Stimulated activated CD4-positive, alpha-beta T cell treated with anti-CD3 and anti-CD28 coated beads, Interleukin-1b, Interleukin-23, amount 100 ng/mL, for 24 hours (primary cell): Measurements from ENCODE around the gene CAST.
A peak's percentile ranks its signal among the peaks of the same experiment; 100 is the strongest.
"Not testable (repeated sequence)": the region's sequence is repeated elsewhere in the genome, so short reads cannot be mapped to it uniquely, and the experiment has no call there.

Source experiments
- DNase-seq, 4 experiments: peaks; one replicate each; pipeline ENCODE4 v3.0.0-alpha.2; 2020; ENCODE audit warnings: low read depth in 4 of 4, low spot score in 1 of 4

The CAST gene

DNA sequence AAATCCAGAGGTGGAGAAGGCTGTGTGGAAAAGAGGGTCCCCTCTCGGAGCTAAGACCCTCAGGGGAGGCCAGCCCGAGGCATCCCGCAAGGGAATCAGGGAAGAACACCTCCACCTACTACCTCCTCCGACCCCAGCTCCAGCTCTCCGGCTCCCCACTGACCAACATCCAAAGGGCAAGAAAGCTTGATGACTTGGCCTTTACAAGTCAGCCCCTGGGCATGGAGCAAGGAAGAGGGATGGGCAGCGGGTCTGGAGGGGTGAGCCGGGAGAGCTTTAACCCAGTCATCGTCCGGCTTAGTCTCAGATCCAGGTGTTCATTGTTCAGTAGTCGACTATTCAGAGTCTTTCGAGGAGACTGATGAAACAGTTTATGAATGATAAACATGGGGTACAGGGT lies 113.5 kb downstream of the CAST start:
- DNase-seq = no peak

DNA sequence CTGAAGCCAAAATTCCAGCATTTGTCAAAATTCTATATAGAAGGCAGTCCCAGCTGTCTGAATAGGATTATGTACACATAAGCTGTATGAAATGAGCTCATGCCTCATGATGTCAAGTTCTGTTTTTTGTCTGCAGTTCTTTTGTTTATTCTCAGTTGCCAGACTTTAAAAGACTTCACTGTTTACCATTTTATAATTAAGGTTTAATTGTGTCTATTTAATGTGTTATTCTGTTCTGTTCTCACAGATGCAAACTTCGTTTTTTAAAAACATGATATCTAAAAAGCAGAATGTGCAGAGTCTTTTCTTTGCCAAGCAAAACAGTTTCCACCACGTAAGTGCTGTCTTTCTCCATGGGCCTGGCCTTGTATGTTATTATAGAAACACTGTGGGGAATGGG lies 114.4 kb downstream of the CAST start:
- DNase-seq = no peak

DNA sequence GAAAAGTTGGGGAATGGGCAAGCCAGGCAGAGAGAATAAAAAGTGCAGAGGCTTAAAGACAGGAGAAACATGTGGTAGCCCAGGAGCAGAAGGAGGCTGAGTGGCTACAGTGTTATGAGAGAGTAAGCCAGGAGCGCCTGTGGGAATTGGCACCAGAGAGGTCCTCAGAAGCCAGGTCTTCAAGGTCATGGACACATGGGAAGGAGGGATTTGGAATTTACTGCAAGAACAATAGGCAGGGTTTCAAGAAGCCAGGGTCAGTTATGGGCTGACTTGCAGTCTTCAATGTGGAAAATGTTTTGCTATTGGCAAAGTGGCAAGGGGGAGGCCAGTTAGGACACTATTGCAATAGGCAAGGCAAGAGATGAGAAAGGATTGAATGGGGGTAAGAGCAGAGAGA lies 116.2 kb downstream of the CAST start:
- DNase-seq = no peak

DNA sequence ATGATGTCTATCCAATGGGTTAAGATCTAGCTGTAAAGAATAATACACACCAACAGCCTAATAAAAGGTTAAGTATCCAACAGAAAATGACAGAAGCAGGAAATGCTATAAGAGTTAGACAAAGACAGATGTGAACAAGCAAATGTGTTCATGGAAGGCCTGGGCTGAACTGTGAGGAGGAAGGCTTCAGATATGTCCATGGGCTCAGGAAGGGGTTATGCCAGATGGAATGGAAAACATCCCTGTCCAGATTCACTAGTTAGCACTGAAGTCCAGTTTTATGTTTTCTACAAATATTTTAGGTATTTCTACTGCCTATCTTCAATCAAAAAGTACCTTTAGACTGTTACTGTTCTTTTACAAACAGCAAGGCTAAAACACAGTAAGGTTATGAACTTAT lies 118.5 kb downstream of the CAST start:
- no peak for DNase-seq

DNA sequence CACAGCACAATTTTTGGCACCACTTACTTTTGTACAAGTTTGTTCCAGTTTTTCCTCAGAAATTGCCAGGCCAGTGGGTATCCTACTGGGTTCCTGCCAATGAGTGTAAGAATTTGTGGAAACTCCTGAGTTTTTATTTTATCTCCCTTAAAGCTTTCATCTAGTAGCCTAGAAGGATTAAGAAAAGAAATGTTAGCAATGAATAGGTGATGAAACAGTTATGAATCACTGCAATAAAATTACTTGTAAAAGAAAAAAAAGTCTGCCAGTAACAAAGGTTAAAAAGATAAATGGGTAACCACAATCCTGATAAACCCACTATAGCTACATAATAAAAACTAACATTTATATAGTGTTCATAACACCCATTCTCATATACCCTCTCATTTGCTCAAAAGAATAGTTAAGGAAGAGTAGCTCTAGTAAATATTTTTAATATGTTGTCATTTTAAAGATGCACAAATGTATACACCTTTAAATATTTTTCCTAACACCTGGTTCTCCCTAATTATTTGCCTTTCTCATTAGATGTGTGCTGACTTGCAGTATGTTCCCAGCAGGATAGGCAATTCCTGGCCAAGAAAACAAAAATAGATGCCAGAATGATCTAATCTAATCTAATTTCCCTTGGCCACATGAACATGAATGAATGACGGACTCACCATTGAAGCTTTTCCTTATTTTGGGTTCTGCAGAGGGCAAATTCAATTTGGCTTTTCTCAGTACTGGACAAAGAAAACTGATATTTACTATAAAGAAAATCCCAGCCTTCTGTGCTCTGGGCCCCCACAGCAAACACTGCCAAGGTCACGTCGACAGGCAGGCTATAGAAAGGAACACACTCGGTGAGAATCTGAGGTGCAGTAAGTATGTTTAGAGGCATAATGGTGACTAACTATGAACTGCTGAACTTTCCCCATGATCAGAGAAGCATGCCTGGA lies 119.1 kb downstream of the CAST start:
- DNase-seq = no peak

DNA sequence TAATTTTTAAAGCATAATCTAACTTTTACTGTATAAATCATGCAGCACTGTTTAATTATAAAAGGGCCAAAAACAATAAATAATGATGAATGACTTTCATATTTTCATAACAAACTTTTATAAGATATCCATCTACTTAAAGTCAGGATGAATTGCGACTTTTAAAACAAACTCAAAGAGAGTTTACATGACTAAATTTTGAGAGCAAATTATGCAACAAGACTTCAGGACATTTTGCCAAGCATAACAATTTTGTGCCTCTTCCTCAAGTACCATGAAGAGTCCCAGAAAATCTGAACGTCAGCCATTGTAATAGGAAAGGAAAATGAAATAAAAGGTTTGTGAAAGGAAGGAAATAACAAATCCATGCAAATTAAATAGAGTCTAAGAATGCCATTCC lies 121.2 kb downstream of the CAST start:
- no peak for DNase-seq

DNA sequence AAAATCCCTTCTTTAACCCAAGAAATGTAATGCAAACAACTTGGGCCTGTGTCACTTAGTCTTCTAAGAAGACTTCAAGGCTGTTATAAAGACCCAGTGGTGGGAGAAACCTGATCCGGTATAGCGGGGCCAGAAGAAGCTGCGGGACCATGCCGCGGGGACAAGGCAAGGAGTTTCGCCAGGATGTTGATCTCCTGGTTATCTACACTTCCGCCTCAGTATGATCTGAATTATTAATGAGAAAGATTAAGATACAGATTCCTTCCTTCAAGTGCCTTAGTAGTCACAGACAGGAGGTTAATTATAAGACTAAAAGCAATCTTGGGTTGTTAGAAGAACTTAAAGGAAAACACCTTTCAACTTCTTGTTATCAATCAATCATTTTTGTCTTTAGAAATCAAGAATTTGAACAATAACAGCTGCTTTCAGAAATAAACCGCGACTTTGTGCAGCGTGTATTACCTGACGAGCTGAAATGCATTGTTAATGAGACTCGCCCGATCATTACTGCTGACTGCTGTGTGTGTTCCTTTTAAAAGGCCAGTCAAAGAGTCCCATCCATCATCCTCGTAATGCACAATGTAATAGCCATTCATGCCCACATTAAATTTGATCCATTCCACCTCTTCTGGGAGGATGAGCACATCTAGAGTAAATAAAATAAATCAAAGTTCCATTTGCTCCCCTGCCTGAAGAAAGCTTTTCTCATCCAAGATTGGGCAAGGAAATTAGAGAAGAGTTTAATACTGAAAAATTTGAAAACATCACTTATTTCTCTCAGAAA lies 123.3 kb downstream of the CAST start:
- DNase-seq = no peak

DNA sequence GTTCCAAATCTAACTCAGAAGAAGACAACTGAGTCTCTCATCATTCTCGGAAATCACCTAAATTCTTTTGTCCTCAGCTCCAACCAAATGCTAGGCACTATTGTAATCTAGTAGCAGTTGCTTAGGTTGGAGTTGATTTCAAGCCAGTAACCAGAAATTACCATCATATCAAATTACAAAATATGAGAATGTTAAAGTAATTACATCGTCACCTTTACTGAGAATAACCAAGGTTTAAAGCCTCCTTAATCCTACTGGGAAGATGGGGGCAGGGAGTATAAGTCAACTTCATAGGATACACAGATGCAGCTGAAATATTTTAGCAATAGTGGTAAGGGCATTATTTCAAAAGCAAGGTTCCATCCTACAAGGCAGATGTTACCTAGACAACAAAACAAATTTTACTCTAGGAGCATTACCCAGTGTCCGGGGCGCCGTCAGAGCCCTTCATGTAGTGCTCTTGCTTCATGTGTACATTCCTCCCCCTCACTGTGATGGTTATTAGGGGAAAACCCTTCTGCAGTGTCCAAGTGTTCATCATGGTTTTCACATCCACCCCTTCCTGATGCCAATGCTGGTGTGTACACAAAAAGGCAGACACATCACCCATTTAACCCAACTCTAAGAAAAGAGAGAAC lies 126.1 kb downstream of the CAST start:
- no peak for DNase-seq

DNA sequence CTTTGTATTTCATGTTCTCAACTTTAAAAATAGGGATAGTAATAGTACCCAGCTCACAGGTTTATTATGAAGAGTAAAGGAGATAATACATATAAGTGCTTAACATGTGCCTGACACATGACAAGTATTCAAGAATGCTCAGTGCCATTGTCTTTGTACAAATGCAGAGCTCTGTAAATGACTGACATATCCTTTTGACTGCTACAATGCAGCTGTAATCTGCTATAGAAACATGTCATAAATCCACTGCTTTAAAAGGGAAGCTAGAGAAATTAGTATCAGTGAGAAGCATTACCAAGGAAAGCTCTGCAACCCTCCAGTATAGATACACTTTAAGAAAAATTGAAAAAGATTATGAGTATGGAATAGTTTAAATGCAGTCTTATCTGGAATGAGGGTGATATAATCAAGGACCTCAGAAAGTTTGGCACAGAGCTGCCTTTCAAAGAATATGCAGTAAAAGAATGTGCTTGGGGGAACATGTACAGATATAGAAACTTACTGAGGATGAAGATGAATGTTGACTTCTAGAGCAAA lies 127.7 kb downstream of the CAST start:
- DNase-seq = no peak

DNA sequence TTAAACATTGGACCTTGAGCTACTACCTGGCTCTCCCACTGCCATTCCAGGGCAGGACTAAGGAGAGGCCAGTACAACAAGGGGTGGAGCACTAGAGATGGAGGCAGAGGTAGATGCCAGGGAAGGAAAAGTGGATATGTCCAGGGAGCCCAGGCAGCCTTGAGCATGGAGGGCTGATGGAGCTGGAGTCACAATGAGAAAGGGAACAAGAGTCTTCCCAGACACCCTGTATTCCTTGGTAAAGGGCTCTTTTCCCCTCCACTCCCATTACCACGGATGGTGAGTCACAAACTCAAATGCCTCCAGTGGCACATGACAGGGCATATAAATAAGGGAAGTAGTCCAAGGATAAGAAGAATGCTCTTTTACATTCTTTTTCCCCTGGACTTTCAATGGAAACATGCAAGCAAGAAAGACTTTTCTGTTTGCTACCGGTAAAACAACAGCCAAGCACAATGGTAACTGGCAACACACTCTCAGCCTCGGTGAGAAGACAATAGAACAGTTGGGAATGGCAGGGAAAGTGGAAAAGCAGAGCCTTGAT lies 128.9 kb downstream of the CAST start:
- no peak for DNase-seq

DNA sequence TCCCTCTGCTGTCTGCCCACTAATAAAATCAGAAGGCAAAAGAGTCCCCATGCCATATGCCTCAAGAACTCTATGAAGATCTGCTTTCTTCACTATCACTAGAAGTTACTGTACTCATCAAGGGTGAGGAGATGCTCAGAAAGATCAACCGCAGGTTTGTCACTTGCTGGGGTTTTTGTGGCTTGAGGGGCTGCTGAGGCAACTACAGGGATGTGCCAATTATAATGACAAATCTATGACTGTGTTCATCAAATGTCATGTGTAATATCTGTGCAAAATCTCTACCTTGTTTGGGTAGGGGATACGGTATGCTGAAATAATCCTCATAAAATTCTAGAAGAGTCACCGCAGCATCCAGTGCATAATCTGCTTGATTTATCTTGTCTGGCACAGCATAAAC lies 132.6 kb downstream of the CAST start:
- DNase-seq = peak in 1 of 4 experiments; percentile 32

DNA sequence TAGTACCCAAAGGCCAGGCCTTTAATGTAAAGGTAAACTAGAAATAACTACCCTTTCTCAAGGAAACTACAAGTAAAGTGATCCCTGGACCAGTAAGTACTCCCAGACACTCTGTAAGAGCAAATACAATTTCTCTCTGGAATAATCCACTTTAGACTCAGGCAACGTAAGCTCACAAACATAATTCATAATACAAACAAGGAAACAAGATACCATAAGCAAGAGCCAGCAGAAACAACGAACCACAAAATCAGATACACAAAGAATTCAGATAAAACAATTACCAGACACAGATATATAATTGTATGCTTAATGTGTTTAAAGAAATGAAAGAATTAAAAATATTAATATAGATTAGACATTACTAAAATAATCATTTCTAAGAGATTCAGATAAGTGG lies 133.4 kb downstream of the CAST start:
- no peak for DNase-seq

DNA sequence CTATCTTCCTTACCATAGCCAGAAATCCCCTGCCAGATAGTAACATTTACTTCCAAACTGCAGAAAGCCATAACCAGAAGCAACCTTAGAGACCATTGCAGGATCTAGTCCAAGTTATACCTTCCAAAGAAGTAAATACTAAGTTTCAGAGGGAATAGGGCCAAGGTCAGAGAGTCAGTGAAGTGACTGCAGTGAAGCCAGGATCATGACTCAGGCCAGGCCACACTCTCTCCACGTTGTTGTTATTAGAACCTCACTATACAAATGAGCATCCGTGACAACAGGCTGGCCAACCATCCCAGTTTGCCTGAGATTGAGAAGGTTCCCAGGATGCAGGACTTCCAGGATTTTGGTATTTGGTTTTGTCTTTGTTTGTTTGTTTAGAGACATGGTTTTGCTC lies 134.3 kb downstream of the CAST start:
- DNase-seq = no peak

DNA sequence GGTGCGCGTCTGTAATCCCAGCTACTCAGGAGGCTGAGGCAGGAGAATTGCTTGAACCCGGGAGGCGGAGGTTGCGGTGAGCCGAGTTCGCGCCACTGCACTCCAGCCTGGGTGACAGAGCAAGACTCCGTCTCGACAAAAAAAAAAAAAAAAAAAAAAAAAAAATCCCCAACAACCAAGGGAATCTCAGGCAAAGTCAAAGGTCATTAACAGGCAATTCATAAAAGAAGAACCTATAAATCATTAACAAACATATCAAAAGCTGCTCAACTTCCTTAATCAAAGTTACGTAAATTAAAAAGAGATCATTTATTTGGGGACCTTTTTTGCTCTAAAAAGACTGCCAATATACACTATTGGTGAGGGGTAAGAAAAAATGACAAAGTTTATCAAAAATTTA lies 139.5 kb downstream of the CAST start:
- DNase-seq = not testable (repeated sequence)

DNA sequence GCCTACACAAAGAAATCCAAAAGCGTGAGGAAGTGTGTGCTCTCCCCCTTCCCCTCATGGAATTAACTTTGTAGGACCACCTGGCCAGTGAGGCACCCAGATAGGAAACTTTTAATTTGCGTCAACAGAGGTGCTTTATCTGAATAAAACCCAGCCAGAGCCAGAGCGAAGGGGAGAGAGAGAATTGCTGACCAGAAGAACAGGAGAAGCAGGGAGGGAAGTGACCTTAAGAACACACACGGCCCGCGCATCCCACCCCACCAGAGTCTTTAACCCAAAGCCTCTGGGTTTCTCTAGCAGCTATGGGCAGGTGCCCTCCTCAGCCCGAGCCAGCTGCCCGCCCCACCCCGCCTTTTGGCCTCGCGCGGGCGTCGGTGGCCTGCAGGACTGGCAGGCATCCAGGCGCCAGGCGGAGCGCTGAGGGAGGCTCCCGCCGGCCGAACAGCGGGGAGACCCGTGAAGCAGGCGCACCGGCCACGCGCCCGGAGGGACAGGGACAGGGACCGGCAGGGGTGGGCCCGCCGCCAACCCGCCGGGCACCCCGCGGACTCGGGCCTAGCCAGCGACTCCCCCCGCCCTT lies 145.0 kb downstream of the CAST start:
- peak in 2 of 4 experiments; percentile 18 to 28 for DNase-seq

DNA sequence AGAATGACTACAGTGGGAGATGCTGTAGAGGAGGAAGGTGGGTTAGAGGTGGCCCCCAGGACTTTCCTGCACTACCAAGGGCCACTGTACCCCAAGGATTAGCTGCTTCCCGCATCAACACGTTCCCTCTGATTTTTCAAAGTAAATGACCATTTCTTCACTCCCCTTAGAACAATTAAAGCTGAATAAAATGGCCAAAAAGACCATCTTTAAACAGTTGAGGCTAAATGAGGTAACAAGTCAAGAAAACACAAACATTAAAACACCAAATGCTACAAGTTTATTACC lies 146.3 kb downstream of the CAST start:
- DNase-seq = no peak

DNA sequence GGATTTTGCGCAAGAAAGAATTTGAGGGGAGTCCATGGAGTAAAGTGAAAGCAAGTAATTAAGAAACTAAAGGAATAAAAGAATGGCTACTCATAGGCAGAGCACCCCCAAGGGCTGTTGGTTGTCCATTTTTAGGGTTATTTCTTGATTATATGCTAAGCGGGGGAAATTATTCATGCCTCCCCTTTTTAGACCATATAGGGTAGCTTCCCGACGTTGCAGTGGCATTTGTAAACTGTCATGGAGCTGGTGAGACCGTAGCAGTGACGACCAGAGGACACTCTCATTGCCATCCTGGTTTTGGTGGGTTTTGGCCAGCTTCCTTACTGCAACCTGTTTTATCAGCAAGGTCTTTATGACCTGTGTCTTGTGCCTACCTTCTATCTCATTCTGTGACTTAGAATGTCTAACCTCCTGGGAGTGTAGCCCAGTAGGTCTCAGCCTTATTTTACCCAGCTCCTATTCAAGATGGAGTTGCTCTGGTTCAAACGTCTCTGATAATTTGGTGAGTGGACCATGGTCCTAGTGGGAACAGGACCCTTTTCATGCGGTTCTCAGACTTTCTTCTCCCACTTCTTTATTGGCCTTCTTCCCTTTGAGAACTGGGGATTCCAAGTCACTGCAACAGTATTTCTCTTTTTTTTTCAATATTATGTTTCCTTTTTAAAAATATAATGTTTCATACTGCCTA lies 146.8 kb downstream of the CAST start:
- DNase-seq = no peak

DNA sequence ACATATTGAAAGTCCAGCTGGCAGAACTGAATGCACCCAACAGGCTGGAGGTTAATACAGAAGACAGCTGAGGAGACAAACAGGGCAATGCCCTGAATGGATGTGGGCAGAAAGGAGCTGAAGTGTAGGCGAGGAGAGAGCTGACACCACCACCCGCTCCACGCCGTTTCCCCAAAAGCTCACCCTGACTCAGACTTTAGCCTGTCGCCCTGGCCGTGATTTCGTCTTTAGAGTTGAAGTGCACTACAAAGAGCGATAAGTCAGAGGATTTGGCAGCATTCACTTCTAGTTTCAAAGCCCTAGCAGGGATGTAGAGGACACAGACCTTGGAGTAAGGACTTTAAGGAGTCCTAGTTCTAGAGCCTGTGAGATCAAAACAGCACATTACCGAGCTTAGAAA lies 147.7 kb downstream of the CAST start:
- peak in 1 of 4 experiments; percentile 23 for DNase-seq

DNA sequence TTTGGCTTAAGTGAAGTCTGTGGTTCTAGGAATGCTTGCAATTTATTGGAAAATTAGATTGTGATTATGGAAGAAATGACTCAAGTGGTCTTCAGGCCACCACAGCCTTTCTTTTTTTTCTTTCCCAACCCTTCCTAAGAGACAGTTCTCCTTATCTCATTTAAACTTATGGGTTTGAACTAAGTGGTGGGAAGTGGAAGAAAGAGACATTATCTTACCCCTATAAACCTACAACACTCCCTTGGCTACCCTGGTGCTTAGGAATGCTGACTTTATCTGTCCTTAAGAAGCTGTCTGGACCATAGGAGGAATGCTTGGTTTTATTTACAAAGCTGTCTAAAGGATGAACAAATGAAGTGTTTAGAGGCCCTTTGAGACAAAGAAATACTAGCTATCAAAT lies 150.7 kb downstream of the CAST start:
- no peak for DNase-seq

DNA sequence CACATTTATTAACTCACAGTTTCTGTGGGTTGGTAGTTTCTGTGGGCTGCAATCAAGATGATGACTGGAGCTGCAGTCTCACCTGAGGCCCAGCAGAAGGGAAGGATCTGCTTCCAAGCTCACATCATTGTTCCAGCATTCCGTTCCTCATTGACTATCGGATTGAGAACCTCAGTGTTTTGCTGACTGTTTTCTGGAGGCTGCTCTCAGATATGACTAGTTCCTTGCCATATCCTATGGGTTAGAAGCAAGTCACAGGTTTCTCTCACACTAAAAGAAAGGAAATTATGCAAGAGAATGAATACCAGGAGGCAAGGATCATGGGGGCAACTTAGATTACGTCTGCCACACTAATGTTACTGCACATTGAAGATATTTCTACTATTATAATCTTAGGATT lies 151.9 kb downstream of the CAST start:
- no peak for DNase-seq
